Endothelial cell of hepatic sinusoid (primary cell): ENCODE data around the gene RARB.

Experiments used
- in situ Hi-C: cut with HindIII; loops from 2 replicates; pipeline ENCODE4 v1.10.0; 2017; ENCODE audit warnings: low sequenced_read_pairs

Gene RARB

GRCh38 chr3:25427942-25428788 lies at the start of gene RARB:
Gene RARB (plus strand): TSS chr3:25428263. CDS start chr3:25428732, 469 bp downstream.
- in situ Hi-C loops, result no loop called here

DNA sequence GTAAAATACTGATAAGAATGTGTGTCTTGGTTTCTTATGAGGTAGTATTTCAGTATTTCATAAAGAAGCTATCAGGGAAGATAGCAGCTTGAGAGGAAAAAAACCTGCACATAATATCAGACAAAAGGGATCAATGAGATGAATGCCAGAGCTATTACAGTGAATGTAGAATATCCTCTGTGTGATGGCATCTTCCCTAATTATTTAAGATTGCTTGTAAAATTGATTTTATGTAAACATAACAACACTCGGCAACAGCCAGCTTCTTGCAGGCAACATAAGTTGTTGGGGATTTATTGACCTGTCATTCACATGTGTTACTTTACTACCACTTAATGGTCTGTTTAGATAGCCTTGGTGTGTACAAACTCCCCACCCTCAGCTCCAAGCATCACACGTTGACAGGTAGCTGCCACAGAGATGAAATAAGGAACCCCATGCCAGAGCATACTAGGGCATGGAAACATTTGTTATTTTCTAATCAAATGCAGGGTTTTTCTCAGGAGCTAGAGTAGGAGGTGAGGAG lies 49.2 kb upstream of the RARB start:
- in situ Hi-C loops, result no loop called here

GRCh38 chr3:25380222-25380739 lies 47.8 kb upstream of the RARB start:
- in situ Hi-C loops, result no loop called here

- in situ Hi-C loops, result no loop called here
Observed at GRCh38 chr3:25381083-25381482, 47.0 kb upstream of the RARB start.

DNA sequence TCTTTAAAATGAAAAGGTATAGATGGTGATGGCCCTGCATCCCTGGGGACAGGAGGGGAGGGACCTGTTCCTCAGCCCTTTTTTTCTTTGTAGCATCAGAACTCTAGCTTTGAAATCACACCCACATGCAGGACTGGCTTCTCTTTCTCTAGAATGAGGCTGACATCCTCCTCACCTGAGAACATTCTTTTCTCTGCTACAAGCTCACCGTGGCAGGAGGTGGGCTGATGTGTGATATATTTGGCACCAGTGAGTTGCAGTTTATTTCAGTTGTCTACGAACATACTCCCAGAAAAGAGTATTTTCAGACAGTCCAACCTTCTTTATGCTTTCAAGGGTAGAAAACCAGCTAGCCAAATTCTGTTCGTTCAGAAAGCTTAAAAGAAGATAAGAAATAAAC lies 43.6 kb upstream of the RARB start:
- in situ Hi-C loops, result no loop called here

- in situ Hi-C loops, result no loop called here
Observed at GRCh38 chr3:25385807-25386460, 42.1 kb upstream of the RARB start.

DNA sequence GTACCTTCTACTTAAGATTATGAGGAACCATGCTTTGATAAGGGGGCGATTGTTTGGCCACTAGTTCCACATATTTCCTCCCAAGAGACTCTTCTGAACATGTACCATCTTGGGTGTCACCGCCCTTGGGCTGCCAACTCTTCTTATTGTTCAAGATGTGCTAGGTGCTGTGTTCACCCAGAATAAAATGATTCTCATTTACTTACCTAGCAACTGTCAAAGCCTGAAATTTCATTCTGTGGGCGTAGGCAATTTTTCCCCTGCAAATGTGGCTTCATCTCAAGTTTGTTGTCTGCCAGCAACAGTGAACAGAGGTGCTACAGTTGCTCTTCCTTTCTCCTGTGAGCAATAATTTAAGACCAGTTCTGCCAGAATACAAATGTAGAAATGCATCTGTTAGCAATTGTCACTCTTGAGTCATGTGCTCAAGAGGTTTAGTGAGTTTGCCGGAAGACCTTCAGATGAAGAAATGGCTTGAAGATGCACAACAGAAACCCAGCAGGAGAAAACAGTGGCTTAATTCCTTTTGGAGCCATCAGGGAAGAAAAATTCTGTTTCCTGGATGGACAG lies 41.3 kb upstream of the RARB start:
- in situ Hi-C loops, result no loop called here

GRCh38 chr3:25390605-25391004 lies 37.5 kb upstream of the RARB start:
- in situ Hi-C loops, result no loop called here

DNA sequence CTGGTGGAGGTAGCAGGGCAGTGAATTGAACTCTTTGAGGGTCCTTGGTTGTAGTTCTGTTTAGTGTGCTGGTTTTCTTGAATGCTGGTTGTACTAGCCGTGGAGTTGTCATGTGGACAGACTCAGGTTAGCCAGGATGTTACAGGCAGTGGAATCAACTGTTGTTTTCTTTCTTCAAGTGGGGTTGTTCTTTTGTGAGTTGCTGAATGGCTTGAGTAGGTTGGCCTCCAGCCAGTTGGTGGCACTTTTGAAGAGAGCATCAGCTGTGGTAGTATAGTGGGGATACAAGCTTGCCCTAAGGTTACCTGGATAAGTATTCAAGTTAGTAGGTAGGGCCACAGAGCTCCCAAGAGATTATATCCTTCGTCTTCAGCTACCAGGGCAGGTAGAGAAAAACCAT lies 31.8 kb upstream of the RARB start:
- in situ Hi-C loops, result loop anchor here (5.0 kb wide), 1 partner anchor 54 kb away; no protein-coding TSS in a partner anchor

DNA sequence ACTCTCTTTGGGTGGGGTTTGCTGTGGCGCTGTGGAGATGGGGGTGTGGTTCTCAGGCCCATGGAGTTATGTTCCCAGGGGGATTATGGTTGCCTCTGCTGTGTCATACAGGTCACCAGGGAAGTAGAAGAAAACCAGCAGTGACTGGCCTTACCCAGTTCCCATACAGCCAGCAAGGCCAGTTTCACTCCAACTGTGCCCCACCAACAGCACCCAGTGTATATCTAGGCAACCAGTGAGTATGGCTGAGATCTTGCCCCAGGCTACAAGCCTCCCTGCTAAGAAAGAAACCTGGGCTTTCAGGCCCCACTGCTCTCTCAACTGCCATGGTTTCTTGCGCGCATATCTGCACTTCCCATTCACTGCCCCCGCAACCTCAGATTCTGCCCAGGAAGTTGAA lies 31.4 kb upstream of the RARB start:
- in situ Hi-C loops, result loop anchor here (5.0 kb wide), 1 partner anchor 54 kb away; no protein-coding TSS in a partner anchor

- in situ Hi-C loops, result loop anchor here (5.0 kb wide), 1 partner anchor 55 kb away; no protein-coding TSS in a partner anchor
Observed at GRCh38 chr3:25397150-25397549, 30.9 kb upstream of the RARB start.

DNA sequence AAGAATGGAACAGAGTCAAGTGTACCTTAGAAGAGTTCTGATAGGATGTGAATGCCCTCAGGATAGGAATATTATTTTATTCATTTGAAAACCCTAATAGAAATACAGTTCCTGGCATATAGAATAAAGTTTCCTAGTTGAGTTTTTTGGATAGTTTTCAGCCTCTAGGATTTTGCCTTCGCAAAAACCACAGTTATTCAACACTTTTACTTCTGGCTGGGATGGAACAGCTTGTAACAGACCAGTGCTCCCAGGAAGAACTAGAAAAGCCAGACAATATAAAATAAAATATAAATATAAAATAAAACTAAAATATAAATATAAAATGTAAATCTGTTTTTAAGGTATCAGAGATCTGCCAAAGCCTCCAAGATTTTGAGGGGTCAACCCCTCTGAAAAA lies 27.5 kb upstream of the RARB start:
- in situ Hi-C loops, result no loop called here

- in situ Hi-C loops, result no loop called here
Observed at GRCh38 chr3:25403968-25404367, 24.1 kb upstream of the RARB start.

GRCh38 chr3:25404569-25404968 lies 23.5 kb upstream of the RARB start:
- in situ Hi-C loops, result no loop called here

GRCh38 chr3:25405335-25405734 lies 22.7 kb upstream of the RARB start:
- in situ Hi-C loops, result no loop called here

GRCh38 chr3:25410703-25411102 lies 17.4 kb upstream of the RARB start:
- in situ Hi-C loops, result no loop called here

DNA sequence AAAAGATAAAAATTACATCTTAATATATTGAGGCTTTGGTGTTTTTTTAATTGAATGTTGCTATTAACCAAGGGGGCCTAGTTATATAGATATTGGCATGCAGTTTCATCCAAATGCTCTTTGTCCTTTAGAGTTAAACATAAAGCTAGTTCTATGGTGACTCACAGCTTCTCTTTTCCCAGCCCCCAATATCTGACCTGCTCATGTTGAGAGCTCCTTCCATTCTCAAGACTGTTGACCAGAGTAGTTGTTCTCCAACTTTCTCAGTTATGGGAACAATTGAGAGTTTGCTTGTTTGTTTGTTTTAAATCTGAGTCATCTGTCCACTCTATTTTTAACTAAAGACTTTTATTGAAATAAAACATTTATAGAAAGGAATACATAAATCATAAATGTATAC lies 15.8 kb upstream of the RARB start:
- in situ Hi-C loops, result no loop called here

DNA sequence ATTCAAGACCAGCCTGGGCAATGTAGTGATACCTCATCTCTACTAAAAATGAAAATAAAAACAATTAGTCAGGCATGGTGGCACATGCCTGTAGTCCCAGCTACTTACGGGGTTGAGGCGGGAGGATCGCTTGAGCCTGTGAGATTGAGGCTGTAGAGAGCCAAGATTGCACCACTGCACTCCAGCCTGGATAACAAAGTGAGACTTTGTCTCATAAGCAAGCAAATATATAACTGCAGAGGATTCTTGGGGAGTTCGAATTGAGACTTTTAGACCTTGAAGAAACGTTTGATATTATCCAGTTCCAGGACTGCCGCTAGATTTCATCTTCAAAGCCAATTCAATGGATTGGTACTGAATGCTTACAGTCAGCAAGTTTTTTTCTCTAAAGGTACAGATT lies 11.9 kb upstream of the RARB start:
- in situ Hi-C loops, result no loop called here

DNA sequence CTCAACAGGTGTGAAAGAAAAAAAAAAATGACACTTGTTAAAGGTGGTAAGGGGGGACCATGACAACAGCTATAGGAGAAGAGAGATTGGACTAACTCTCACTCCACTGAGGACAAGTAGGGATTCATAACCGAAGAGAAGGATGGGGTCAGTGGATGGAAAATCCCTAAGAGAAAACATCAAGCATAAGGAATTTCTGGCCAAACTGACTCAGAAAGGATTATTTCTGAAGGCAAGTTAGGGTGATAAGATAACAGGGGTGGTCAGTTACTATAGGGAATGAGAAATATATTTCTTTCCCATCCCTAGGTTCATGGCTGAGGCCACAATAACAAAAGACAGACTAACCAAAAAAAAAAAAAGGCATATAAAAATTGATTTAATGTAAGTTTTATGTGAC lies 9.5 kb upstream of the RARB start:
- in situ Hi-C loops, result no loop called here

- in situ Hi-C loops, result no loop called here
Observed at GRCh38 chr3:25419251-25419650, 8.8 kb upstream of the RARB start.

DNA sequence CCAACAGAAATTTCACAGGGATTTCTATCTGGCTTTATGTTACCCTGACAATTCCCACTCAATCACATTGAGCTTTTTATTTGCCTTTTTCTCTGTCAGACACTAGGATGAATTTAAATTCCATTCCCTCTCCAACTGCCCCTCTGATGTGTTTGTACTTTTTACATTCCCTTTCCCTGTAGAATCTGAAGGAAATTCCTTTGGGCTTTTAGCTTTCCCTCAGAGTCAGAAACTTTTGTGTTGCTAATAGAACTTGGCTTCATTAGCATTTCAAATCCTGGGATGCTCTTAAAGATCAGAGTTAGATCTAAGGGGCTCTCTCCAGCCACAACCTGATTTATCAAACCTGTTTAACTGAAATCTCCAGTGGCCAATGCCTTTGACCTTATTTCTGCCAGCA lies 7.9 kb upstream of the RARB start:
- in situ Hi-C loops, result no loop called here
